H7 (cell line): ENCODE measurements around the gene CD79B. TPM values are rescaled to one million over a fixed set of nuclear protein-coding genes. Genes with fewer than 3 reads are reported as not detected.
"Not testable (repeated sequence)": the region's sequence is repeated elsewhere in the genome, so short reads cannot be mapped to it uniquely, and the experiment has no call there.

Experiments
- DNase-seq: peaks from one replicate; pipeline ENCODE4 v3.0.0; 2012
- H3K27me3 ChIP-seq: 2 replicates; pipeline ENCODE4 v1.6.0; 2011; ENCODE audit warnings: mild to moderate bottlenecking, low read length; ENCODE audit not compliant: control insufficient read depth, insufficient read depth
- H3K36me3 ChIP-seq: replicated peaks from 2 replicates; pipeline ENCODE4 v1.5.1; 2011; ENCODE audit warnings: low read length; ENCODE audit not compliant: control insufficient read depth, insufficient read depth
- H3K4me3 ChIP-seq: 2 replicates; pipeline ENCODE4 v1.5.1; 2011; ENCODE audit warnings: low read depth, mild to moderate bottlenecking, control low read depth, low read length, moderate library complexity; ENCODE audit not compliant: insufficient read depth
- total RNA-seq: library from RNA; depleted of rRNA; stranded (reverse); fragments of >200 nt; shearing (Covaris generic); gene quantifications from 2 replicates; pipeline ENCODE4 v1.2.3, GENCODE V29; 2014; rRNA removed

The CD79B gene
- total RNA-seq, 1 experiment from 2014 or later, result 2.6 TPM

- H3K36me3 ChIP-seq, H3K27me3 ChIP-seq, DNase-seq, H3K4me3 ChIP-seq: not testable (repeated sequence)
Measured at GRCh38 chr17:63896524-63897354, 35.4 kb downstream of the CD79B start, which contains the start of gene CSH1. TSS of gene CSH1 (minus strand) at chr17:63896574. CDS start at chr17:63896511, 63 bp downstream.

- H3K36me3 ChIP-seq, H3K4me3 ChIP-seq, H3K27me3 ChIP-seq, DNase-seq: not testable (repeated sequence)
Measured at GRCh38 chr17:63894821-63895220, 37.3 kb downstream of the CD79B start.

DNA sequence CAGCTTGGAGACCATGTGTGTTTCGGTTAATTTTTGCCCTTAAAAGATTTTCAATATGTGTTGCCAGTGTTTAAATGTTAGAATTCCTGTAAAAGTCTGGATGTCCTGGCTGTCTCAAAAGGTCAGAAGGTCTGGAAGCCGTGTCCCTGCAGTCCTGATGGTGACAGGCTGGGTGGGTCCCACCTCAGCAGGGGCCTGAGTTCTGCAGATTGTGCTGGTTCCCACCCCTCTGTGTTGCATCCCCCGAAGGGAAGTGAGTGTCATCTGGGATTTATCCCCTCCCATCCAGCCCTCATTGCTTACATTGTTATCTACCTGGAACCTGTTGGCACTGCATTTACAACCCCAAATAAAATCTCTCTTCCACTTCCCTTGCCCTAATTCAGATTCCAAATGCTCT lies 38.1 kb downstream of the CD79B start:
- not testable (repeated sequence) for DNase-seq, H3K4me3 ChIP-seq, H3K27me3 ChIP-seq, H3K36me3 ChIP-seq

DNA sequence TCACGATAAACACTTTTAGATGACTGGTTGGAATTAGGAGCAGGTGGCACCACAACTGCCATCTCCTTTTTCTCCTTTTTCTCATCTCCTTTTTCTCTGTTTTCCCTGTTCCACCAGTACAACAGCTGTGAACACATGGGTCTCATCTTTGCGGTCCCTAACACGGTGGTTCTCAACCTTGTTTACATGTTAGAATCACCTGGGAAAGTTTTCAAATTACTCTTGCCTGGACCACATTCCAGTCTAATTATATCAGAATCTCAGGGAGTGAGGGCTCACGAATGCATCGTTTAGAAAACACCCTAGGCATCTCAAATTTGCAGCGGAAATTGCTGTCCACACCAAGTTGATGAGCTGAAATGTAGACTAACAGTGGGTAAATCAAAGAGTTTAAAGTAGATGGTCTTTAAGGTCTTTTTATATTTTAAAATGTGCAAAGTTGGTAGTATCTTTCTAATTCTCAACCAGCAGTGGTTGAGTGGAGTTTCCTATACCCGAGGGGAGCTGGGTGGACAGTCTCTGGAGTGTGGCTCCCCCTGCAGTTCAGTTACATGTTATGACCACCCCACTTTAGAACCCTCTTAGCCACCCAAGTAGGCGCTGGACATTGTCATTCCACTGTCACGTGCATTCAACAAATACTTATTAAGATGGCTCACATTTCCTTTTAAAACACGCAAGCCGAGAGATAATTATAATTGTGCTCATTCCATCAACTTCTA lies 39.7 kb downstream of the CD79B start:
- DNase-seq, result peak; percentile 46
- not testable (repeated sequence) for H3K27me3 ChIP-seq, H3K36me3 ChIP-seq, H3K4me3 ChIP-seq

DNA sequence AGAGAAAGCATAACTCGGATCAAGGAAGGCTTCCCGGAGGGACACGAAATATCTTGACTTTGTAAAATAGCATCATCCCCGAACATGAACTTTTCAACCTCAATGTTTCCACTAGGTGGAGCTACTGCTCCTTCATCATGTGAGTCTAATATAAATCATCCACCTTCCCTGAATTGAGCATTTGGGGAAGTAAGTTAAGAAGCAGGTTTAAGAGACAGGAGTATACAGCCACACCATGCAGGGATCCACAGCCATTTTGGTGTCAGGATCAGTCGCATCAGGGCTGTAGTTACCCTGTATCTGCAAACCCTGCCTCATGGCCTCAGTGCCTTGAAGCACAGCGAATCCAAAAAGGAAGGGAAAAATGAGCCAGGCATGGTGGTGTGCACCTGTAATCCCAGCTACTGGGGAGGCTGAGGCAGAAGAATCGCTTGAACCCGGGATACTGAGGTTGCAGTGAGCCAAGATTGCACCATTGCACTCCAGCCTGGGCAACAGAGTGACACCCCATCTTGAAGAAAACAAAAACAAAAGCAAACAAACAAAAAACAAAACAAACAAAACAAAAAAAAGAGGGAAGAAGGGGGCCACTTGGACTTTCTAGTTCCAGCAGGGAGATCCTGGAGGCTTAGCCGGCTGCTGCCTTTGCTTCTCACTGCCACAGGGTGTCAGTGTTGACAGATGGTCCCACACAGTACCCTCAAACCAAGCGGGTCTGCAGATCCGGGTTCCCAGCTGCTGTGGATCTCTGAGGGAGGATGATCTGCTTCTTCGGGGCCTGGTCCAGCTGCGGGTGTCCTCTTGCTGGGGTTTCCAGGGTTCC lies 42.9 kb downstream of the CD79B start:
- H3K4me3 ChIP-seq, H3K36me3 ChIP-seq, H3K27me3 ChIP-seq: not testable (repeated sequence)
- peak; percentile 42 for DNase-seq

GRCh38 chr17:63885119-63885518 lies 47.0 kb downstream of the CD79B start:
- H3K27me3 ChIP-seq, DNase-seq, H3K4me3 ChIP-seq, H3K36me3 ChIP-seq: not testable (repeated sequence)

DNA sequence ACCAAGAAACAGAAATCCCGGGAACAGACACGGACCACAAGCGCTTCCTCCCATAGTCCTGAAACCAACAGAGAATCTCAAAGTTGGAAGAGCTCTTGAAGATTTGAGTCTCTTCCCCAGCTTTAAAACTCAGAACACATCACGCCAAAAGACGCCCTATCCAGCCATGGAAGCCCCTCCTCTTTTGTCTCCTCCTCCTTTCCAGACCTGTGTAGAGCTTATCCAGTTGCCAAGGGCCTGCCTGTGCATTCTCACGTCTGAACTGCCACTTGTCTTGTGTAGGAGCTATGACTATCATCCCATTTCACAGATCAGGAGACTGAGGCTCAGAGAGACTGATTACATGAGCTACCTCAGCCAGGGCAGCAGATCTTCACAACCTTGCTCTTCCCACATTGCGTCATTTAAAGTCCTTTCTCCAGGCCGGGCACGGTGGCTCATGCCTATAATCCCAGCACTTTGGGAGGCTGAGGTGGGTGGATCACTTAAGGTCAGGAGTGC lies 49.5 kb downstream of the CD79B start:
- peak; percentile 19 for DNase-seq
- not testable (repeated sequence) for H3K36me3 ChIP-seq, H3K4me3 ChIP-seq, H3K27me3 ChIP-seq

DNA sequence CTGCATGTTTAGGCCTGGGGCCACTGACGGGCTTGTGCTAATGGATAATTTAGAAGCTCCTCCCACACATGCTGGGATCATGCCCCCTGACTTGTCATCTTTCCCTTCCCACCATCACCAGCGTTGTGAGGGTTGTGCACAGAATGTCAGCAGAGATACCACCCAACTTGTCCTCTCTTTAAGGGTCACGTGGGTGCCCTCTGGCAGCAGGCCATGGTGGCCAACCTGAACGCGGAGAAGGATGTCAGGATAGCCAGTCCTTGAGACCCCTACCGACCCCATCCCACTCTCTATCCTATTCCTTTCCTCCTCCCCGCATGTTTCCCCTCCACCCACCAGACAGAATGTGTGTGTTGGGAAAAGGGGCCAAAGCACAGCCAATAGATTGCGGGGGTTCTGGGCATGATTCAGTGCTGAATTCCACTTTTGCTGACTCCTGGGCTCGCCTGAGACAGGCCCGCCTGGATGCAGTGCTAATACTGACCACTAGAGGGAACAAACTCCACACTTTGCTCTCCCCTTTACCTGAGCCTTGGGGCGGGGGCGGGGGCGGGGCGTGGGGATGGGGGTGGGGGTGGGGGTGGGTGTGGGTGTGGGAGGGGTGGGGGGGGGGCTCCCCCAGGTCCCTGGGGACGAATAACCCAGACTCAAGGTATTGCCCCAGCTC lies 50.1 kb downstream of the CD79B start, which contains the start of gene GH2:
GH2 (minus strand) TSS at position 10 of the 667 bp plus-strand sequence. CDS start 143 bp downstream, outside the sequence.
- H3K36me3 ChIP-seq, result no peaks in the 10 kb centered on the region
- DNase-seq, result peak; percentile 91
- no peak within 1 kb of the TSS for H3K4me3 ChIP-seq
- no peaks in the 10 kb centered on the region for H3K27me3 ChIP-seq

DNA sequence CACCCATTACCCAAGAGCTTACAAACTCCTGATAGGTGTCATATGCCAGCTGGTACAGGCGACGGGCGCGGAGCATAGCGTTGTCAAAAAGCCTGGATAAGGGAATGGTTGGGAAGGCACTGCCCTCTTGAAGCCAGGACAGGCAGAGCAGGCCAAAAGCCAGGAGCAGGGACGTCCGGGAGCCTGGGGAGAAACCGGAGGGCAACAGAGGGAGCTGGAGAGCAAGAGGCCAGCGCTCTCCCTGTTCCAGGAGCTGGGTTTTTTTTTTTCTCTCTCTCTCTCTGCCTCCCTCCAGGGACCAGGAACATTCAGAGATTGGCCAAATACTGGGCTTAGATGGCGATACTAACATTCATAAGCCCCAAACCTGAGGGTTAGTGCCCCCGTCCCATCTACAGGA lies 50.8 kb downstream of the CD79B start:
- not testable (repeated sequence) for H3K4me3 ChIP-seq, H3K36me3 ChIP-seq, H3K27me3 ChIP-seq
- peak; percentile 77 for DNase-seq

DNA sequence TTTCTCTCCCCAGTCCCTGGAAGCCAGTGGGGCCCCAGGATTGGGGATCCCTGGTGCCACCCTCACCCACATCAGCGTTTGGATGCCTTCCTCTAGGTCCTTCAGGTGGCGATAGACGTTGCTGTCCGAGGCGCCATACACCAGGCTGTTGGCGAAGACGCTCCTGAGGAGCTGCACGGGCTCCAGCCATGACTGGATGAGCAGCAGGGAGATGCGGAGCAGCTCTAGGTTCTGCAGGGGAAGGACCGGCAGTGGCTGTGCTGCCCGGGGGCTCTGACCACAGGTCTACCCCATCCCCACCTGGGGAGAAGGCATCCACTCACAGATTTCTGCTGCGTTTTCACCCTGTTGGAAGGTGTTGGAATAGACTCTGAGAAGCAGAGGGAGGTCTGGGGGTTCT lies 51.4 kb downstream of the CD79B start:
- peak; percentile 35 for DNase-seq
- Histone ChIP-seq H3K4me3 (no peak overlapping the region), H3K36me3 (no peaks in the 10 kb centered on the region), H3K27me3 (no peaks in the 10 kb centered on the region)

Other genes with a start within 250 kb of the CD79B start
- 116 and 190 TPM in 2 replicates for gene LIMD2, start 232.2 kb downstream of the CD79B start, total RNA-seq
- gene STRADA, start 190.5 kb downstream of the CD79B start, total RNA-seq, result 28.5 and 33.4 TPM in 2 replicates
- 30.6 and 36.4 TPM in 2 replicates for gene CCDC47, start 158.7 kb downstream of the CD79B start, total RNA-seq
- 34.5 and 41.8 TPM in 2 replicates for gene DDX42, start 158.2 kb downstream of the CD79B start, total RNA-seq
- 29.9 and 34.9 TPM in 2 replicates for gene PSMC5, start 104.9 kb downstream of the CD79B start, total RNA-seq
- gene FTSJ3, start 104.7 kb downstream of the CD79B start, total RNA-seq, result 30.0 and 54.1 TPM in 2 replicates
- 141 and 144 TPM in 2 replicates for gene SMARCD2, start 89.6 kb downstream of the CD79B start, total RNA-seq
- gene CSH2, start 58.7 kb downstream of the CD79B start, total RNA-seq, result not detected in 2 replicates
- not detected in 2 replicates for gene GH2, start 50.4 kb downstream of the CD79B start, total RNA-seq
- 0.30 TPM in 1 of 2 replicates, not detected in the other for gene CSH1, start 35.8 kb downstream of the CD79B start, total RNA-seq
- gene CSHL1, start 21.1 kb downstream of the CD79B start, total RNA-seq, result not detected in 2 replicates
- gene GH1, start 13.5 kb downstream of the CD79B start, total RNA-seq, result not detected in 2 replicates
- gene SCN4A, start 40.6 kb upstream of the CD79B start, total RNA-seq, result 4.8 and 6.8 TPM in 2 replicates
- 0.52 and 0.63 TPM in 2 replicates for gene PRR29, start 66.0 kb upstream of the CD79B start, total RNA-seq
- gene ICAM2, start 88.3 kb upstream of the CD79B start, total RNA-seq, result 0.11 and 0.59 TPM in 2 replicates
- 1.8 and 2.3 TPM in 2 replicates for gene ERN1, start 197.8 kb upstream of the CD79B start, total RNA-seq